PC-3 (cell line): ENCODE results near the gene BORCS5.

Experiments
- EZH2 ChIP-seq: fragments of 300-600 bp; sonication (generic); IDR thresholded peaks from one replicate; pipeline ENCODE4 v1.6.1; 2017; ENCODE audit warnings: antibody characterized with exemption, mild to moderate bottlenecking, low read length; ENCODE audit not compliant: unreplicated experiment
- EZH2phosphoT487 ChIP-seq: fragments of 300-600 bp; sonication (generic); IDR thresholded peaks from 2 replicates; pipeline ENCODE4 v1.6.1; 2018; ENCODE audit warnings: mild to moderate bottlenecking, antibody characterized with exemption, low read length, borderline replicate concordance
- TF ChIP-seq, protein P1 (sequence below): fragments of 300-600 bp; sonication (generic); conservative IDR thresholded peaks from 2 replicates; pipeline ENCODE4 v1.5.1; 2017; ENCODE audit warnings: antibody characterized with exemption, low read depth, mild to moderate bottlenecking, low read length

DNA sequence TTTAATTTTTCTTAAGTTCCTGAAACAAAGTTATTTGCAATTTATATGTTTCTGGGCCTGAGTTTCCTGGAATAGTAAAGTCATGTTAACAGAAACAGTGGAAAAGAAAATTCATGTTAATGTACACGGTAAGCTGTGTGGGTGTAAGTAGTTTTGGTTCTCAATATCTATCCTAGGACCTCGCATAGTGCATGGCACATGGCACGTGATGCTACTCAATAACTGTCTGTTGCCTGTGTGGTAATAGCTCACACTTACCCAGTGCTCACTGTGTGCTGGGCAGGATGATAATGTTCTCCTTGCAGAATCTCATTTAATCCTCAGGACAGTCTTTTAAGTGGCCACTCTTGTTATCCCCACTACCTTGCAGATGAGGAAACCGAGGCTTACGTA lies 105.0 kb downstream of the BORCS5 start:
- TF ChIP-seq, protein P1, sequence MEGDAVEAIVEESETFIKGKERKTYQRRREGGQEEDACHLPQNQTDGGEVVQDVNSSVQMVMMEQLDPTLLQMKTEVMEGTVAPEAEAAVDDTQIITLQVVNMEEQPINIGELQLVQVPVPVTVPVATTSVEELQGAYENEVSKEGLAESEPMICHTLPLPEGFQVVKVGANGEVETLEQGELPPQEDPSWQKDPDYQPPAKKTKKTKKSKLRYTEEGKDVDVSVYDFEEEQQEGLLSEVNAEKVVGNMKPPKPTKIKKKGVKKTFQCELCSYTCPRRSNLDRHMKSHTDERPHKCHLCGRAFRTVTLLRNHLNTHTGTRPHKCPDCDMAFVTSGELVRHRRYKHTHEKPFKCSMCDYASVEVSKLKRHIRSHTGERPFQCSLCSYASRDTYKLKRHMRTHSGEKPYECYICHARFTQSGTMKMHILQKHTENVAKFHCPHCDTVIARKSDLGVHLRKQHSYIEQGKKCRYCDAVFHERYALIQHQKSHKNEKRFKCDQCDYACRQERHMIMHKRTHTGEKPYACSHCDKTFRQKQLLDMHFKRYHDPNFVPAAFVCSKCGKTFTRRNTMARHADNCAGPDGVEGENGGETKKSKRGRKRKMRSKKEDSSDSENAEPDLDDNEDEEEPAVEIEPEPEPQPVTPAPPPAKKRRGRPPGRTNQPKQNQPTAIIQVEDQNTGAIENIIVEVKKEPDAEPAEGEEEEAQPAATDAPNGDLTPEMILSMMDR = no peak
- TF ChIP-seq EZH2phosphoT487 = no peak
- no peak for TF ChIP-seq EZH2
